Left renal pelvis (tissue), 4 donors: Measurements from ENCODE around the gene CDHR4. TPM values are rescaled to one million over a fixed set of nuclear protein-coding genes. Genes with fewer than 3 reads are reported as not detected.
A peak's percentile ranks its signal among the peaks of the same experiment; 100 is the strongest.
"Not testable (repeated sequence)": the region's sequence is repeated elsewhere in the genome, so short reads cannot be mapped to it uniquely, and the experiment has no call there.

Experiments used
- DNase-seq, 4 donors: peaks; one replicate each; pipeline ENCODE4 v3.0.0-alpha.2; 2013; ENCODE audit warnings: low read depth in 4 of 4, low spot score in 3 of 4
- polyA plus RNA-seq, 4 donors: library from polyadenylated mRNA; unstranded; fragments of 120-200 nt; gene quantifications; one replicate each; pipeline ENCODE4 v1.2.1, GENCODE V29; 2013; ENCODE audit not compliant: insufficient read length in 4 of 4

The CDHR4 gene, protein sequence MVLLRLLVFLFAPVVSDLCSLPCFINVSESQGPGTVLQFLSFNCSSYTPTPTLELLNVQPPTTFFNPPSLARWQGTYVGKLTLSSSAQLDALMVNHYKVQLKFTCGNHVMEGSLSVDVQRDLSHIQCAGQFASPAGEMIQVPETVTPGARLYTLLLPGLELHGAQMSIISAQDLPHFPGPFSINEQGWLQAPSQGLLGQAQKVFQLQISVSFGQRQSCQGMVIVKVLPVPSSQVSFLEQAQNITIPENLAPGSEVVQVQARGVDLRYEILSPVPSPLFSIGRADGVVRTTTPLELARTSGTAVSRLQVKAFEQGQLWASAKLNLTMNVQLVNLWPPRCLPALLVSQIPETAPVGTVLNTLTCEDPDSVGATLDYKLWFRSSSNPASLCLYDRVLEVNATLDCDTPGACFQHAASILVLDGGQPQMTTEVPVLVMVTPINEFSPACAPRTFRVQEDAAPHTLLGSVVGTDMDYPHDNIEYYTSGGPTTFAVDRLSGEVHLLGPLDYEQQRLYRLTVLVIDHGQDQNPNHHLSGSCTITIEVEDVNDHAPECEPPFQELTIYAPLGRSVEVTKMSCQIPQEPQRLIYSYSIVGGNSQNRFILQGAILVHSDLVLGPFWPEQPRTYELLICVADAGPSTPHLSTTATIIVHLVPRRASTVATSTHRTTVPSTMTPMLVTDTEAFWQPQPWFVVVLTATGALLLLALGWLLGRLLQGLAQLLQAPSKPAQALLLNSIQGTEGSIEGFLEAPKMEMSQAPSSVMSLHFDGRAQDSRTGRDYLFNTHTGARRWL
- polyA plus RNA-seq = under 1 TPM in 1 of 4 donors, not detected in 3; 0.12 TPM

GRCh38 chr3:49799761-49800160, at the start of gene CDHR4:
TSS of gene CDHR4 (minus strand) at chr3:49799873. CDS start at chr3:49799812, 61 bp downstream.
- DNase-seq = no peak

DNA sequence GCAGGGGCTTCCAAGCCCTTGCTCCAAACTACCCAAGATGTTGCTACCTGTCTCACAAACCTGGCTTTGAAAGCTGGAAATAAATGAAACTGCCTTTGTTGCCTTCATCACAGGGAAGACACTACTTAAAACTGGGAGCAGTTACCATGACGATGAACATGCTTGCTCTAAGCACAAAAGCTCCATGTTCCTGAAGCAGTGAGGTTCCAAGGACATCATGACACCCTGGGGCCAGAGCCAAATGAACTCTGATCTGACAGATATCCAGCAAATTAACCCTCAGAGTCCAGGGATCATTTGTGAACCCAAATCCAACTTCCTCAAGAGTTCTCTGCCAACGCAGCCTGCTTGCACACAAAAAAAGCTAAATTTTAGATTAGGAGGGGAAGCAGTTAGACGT, 46.0 kb upstream of the CDHR4 start:
- no peak for DNase-seq

- DNase-seq = no peak
Observed at GRCh38 chr3:49844464-49845183, 45.0 kb upstream of the CDHR4 start.

DNA sequence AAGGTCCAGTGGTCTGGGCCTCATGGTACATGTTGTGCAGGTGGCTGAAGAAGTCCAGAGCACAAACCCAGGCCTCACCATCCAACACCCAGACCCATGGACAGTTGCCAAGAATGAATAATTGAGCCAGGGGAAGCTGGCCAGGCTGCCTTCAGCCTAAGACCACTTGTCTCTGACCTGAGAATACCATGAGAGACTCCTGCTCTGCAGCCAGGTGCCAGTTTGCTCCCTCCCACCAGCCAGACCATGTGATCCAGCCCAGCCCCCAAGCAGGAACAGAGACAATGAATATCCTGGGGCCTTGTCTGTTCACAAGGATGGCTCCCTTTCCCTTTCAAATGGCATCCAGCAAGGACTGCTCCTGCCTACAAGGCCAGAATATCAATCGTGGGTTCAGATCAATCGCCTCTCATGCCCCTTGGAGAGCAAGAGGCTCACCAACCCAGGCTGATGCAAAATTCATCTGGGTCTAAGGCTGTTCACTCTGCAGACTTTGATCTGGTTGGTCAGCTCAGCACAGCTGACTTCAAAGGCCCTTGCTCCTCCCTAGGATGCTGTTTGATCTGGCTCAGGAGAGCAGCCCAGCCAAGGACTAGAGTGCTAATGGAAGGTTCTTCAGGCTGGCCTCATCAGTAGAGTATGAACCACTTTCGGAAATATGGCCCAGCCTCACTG, 43.3 kb upstream of the CDHR4 start:
- DNase-seq = no peak

DNA sequence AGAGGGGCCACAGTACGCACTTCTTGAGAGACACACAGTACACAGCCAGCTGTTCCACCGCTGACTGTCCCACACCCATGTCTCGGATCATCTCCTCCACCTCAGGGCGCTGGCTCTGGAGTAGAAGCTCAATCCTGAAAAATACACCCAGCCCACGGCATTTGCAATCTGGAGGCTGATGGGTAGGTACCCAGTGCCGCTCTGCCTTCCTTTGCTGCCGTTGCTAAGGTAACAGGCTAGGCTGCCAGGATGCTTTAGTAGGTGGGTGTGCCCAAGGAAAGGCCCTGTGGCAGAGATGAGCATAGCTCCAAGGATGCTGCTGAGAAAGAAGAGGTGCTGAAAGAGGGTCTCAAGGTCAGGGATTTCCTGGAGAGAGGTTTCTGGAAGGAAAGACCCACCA, 42.1 kb upstream of the CDHR4 start:
- no peak for DNase-seq

- no peak for DNase-seq
Observed at GRCh38 chr3:49841126-49841696, 41.5 kb upstream of the CDHR4 start.

DNA sequence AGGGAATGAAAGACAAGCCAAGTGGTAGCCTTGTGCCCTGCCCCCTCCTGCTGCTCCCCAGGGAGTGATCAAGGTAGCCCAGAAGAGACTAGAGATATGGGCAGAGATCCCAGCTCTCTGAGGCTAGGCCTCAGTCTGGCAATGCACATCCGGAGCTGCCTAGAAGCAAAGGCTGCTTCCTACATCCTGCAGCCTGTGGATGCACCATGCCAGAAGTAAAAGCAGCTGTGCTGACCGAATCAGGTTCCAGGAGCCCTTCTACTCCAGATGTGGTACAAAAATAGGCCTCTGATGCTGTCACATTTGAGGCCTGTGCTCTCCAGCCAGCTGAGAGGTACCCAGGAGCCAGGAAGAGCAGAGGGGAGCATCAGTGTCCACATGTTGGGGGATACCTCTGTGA, 40.7 kb upstream of the CDHR4 start:
- no peak for DNase-seq

GRCh38 chr3:49839193-49839809, 39.6 kb upstream of the CDHR4 start:
- peak in 2 of 4 donors; percentile 62 to 64 for DNase-seq

- DNase-seq = no peak
Observed at GRCh38 chr3:49831341-49831740, 31.7 kb upstream of the CDHR4 start.

- DNase-seq = no peak
Observed at GRCh38 chr3:49826016-49826415, 26.3 kb upstream of the CDHR4 start.

GRCh38 chr3:49823131-49823530, 23.5 kb upstream of the CDHR4 start:
- DNase-seq = not testable (repeated sequence)

DNA sequence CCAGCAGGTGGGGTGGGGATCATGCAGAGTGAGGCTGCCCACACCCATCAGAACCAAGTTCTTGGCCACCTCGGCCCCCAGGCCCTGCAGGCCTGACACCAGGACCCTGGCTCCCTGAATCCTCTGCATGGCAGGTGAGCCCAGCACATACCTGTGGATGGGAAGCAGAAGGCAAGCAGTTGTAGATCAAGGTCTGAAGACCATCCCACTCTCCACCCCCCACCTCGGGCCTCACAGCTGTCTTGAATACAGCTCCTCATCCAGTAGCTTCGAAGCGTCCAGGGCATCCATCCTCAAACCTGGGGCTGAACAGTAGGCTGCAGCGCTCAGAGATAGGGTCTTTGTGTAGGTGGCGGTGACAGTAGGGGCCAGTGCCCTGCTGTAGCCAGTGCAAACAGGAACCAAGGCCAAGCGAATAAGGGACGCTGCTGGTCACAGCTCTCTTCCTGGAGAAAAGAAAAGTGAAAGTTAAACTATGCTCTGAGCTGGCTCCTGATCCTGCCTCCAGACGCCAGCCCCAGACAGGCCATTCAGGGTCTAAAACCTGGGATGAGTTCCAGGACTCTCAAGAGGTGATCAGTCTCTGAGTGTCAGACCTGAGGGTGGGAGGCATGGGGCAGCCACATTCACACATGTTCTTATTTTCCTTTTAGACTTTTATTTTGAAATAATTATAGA, 14.0 kb upstream of the CDHR4 start, which contains the start of gene UBA7:
TSS of gene UBA7 (minus strand) at position 457 of the 678 bp plus-strand sequence. CDS start at position 291, 166 bp downstream.
- no peak for DNase-seq

GRCh38 chr3:49812916-49813496, 13.3 kb upstream of the CDHR4 start:
- DNase-seq = no peak

DNA sequence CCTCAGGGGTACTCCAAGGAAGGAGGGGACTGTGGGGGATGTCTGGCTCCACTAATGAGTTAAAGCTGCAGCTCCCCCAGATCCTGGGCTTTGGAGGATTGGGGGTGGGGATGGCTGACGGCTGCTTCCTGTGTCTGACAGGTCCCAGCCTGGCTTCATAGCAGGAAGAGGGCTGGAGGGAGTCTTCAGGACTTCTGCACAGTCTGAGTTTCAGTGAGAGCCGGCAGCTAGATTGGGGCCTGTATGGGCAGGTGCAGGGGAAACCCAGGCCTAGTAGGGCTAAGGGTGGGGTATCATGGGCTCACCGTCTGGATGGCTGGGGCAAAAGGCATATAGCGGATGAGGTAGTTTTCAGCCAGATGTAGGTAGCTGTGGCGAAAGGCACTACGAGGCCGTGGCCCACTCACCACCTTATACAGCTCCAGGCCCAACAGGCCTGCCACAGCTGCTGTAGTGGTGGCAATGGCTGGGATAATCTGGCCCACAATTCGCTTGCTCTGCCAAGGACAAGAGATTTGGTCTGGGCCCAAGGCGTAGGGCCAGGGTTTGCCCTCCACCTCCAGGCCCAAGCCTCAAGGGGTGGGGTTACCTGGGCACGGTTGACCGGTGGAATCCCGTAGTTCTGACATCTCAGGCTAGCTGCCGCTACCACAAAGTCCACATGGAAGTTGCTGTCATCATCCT, 7.9 kb upstream of the CDHR4 start:
- DNase-seq = peak in 1 of 4 donors; percentile 55

DNA sequence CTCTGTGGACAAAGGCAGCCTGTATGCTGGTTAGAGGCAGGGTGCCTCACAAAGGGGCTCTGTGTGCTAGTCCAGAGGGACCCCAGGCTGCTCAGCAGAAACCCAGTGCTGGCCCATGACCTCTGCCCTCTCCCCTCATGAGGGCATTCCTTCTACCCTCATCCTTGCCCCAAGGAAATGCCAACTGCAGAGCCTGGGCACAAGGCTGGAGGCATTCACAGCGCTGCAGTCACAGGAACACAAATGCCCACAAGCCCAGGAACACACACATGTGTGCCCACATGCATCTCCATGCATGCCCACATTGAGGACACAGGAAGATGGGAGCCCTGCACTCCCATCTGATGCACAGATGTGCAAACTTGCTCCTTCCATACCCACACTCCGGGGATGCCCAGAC, 7.2 kb upstream of the CDHR4 start:
- DNase-seq = no peak

DNA sequence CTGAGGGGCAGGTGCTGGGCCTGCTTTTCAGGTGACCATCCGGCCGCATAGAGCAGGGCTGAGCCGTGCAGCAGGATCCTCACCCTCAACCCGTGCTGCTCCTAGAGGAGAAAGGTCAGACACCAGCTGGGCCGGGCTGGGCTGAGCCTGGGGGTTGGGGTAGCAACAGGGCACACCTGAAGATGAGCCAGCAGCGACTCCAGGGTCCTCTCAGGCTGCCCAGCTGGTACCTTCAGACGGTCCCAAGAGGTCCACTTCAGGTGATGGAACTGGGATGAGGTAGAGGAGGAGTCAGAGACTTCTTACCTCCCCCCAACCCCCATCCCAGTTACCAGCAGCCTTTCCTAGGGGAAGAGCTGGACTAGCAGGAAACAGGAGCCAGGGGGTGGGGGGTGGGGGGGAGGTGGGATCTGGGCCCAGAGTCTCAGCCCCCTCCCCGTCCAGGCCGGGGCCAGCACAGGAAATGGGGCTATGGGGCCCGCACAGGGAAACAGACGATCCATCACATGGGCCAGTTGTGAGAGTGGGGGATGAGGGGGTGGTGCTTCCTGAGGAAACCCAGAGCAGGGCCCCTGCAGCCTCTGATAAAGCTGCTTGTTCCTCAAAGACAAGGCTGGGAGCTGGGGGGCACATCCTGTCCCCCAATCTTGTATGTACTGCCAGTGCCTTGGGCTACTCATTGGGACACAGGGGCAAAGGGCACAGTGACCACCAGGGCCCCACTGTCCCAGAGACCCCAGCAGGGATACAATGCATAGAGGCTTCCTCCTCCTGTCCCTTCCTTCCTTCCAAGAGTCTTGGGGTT, 6.4 kb upstream of the CDHR4 start:
- DNase-seq = peak in 1 of 4 donors; percentile 69

GRCh38 chr3:49805367-49805782, 5.7 kb upstream of the CDHR4 start:
- peak in 1 of 4 donors; percentile 72 for DNase-seq
